CD14-positive monocyte (primary cell): ENCODE measurements around the gene ATP8A1. TPM values are rescaled to one million over a fixed set of nuclear protein-coding genes. Genes with fewer than 3 reads are reported as not detected.

Experiments used
- DNase-seq, 3 donors: peaks; one replicate each; pipeline ENCODE4 v3.0.0-alpha.2; 2011 to 2022
- H2AFZ ChIP-seq: 2 replicates; pipeline ENCODE4 v1.6.0; 2012; ENCODE audit warnings: mild to moderate bottlenecking, low read depth, low read length, inconsistent platforms; ENCODE audit not compliant: insufficient read depth, poor library complexity, severe bottlenecking
- H3K27ac ChIP-seq, 2 donors: 1 replicate in 1 of 2; 2 replicates in 1 of 2; pipeline ENCODE4 v1.5.1; 2012 to 2013; ENCODE audit warnings: low read length in 2 of 2, control low read depth in 1 of 2, inconsistent platforms in 1 of 2, low read depth in 1 of 2, mild to moderate bottlenecking in 1 of 2
- H3K27me3 ChIP-seq, 2 donors: one replicate each; pipeline versions ENCODE4 v1.6.0 to v1.6.1; 2011 to 2013; ENCODE audit warnings: low read length in 2 of 2; ENCODE audit not compliant: control insufficient read depth in 2 of 2, insufficient read depth in 2 of 2
- H3K36me3 ChIP-seq, 2 donors: replicated peaks in 1 of 2; 1 replicate in 1 of 2; 2 replicates in 1 of 2; pipeline versions ENCODE4 v1.5.1 to v1.6.1; 2012 to 2013; ENCODE audit warnings: low read length in 2 of 2, control low read depth in 1 of 2, inconsistent platforms in 1 of 2, mild to moderate bottlenecking in 1 of 2; ENCODE audit not compliant: insufficient read depth in 2 of 2, control insufficient read depth in 1 of 2
- H3K4me1 ChIP-seq, 2 donors: 1 replicate in 1 of 2; 2 replicates in 1 of 2; pipeline versions ENCODE4 v1.5.1 to v1.6.1; 2012 to 2013; ENCODE audit warnings: low read length in 2 of 2, control low read depth in 1 of 2, inconsistent platforms in 1 of 2, mild to moderate bottlenecking in 1 of 2, moderate library complexity in 1 of 2; ENCODE audit not compliant: insufficient read depth in 2 of 2, control insufficient read depth in 1 of 2
- H3K4me2 ChIP-seq: replicated peaks from 2 replicates; pipeline ENCODE3; 2012; ENCODE audit warnings: low read length, moderate library complexity, mild to moderate bottlenecking; ENCODE audit not compliant: poor library complexity, severe bottlenecking; ENCODE audit errors: extremely low read depth
- H3K4me3 ChIP-seq, 3 experiments: fragments of 200-600 bp in 1 of 3; sonication (generic) in 1 of 3; replicated peaks in 1 of 3; 1 replicate in 2 of 3; 2 replicates in 1 of 3; pipeline ENCODE4 v1.5.1; 2011 to 2013; ENCODE audit warnings: low read length in 3 of 3, mild to moderate bottlenecking in 3 of 3, control low read depth in 2 of 3, low read depth in 2 of 3, inconsistent platforms in 1 of 3, moderate library complexity in 1 of 3
- H3K79me2 ChIP-seq: 2 replicates; pipeline ENCODE4 v1.6.0; 2012; ENCODE audit warnings: mild to moderate bottlenecking, control low read depth, inconsistent platforms, low read length, moderate library complexity; ENCODE audit not compliant: insufficient read depth
- H3K9ac ChIP-seq: 2 replicates; pipeline ENCODE4 v1.6.0; 2017; ENCODE audit warnings: low read length, mild to moderate bottlenecking; ENCODE audit not compliant: insufficient read depth, poor library complexity, severe bottlenecking
- H3K9me3 ChIP-seq, 2 donors: replicated peaks in 1 of 2; 1 replicate in 1 of 2; 2 replicates in 1 of 2; pipeline versions ENCODE4 v1.5.1 to v1.6.1; 2012 to 2013; ENCODE audit warnings: low read length in 2 of 2, control low read depth in 1 of 2; ENCODE audit not compliant: control insufficient read depth in 1 of 2, insufficient read depth in 1 of 2
- H4K20me1 ChIP-seq: 2 replicates; pipeline ENCODE4 v1.6.0; 2012; ENCODE audit warnings: mild to moderate bottlenecking, low read length, control low read depth, moderate library complexity; ENCODE audit not compliant: insufficient read depth
- H3K27ac Mint-ChIP-seq, 7 donors: one replicate each; pipeline ENCODE4 v1.8.0; 2020; ENCODE audit warnings: mild to moderate bottlenecking in 7 of 7, mixed read lengths in 7 of 7, moderate library complexity in 6 of 7, inconsistent platforms in 2 of 7
- H3K27me3 Mint-ChIP-seq, 3 donors: one replicate each; pipeline ENCODE4 v1.8.0; 2021 to 2022; ENCODE audit warnings: low read depth in 3 of 3, mild to moderate bottlenecking in 3 of 3, mixed read lengths in 3 of 3, moderate library complexity in 3 of 3, inconsistent platforms in 1 of 3
- H3K36me3 Mint-ChIP-seq, 2 donors: one replicate each; pipeline ENCODE4 v1.8.0; 2020; ENCODE audit warnings: mixed read lengths in 2 of 2, inconsistent platforms in 1 of 2, mild to moderate bottlenecking in 1 of 2
- H3K4me1 Mint-ChIP-seq: one replicate; pipeline ENCODE4 v1.8.0; 2020; ENCODE audit warnings: mild to moderate bottlenecking, mixed read lengths
- H3K4me3 Mint-ChIP-seq, 2 donors: one replicate each; pipeline ENCODE4 v1.8.0; 2020; ENCODE audit warnings: mild to moderate bottlenecking in 2 of 2, mixed read lengths in 2 of 2, moderate library complexity in 1 of 2
- H3K9me3 Mint-ChIP-seq, 7 donors: one replicate each; pipeline ENCODE4 v1.8.0; 2020 to 2022; ENCODE audit warnings: mixed read lengths in 7 of 7, mild to moderate bottlenecking in 6 of 7, moderate library complexity in 6 of 7, inconsistent platforms in 2 of 7
- WGBS: methylation state at CpG from one replicate; pipeline ENCODE4 v1.1.5; 2013; ENCODE audit warnings: missing lambda C conversion rate; ENCODE audit not compliant: insufficient coverage; 5-methylcytosine and 5-hydroxymethylcytosine counted together
- intact Hi-C, 2 donors: fragments of 100-400 bp; cut with micrococcal nuclease; formaldehyde crosslinking; loops; one replicate each; pipeline versions ENCODE4 v1.15.0 to v1.15.1; 2023
- polyA plus RNA-seq, 3 donors: library from polyadenylated mRNA; depleted of rRNA in 1 of 3; unstranded in 2 of 3; stranded (reverse) in 1 of 3; fragments of 300-500 nt in 2 of 3; fragments of >200 nt in 1 of 3; fragmentation: Illumina TruSeq in 2 of 3; gene quantifications; 1 replicate in 2 of 3; 2 replicates in 1 of 3; pipeline ENCODE4 v1.2.3, GENCODE V29; 2012 to 2021
- TF ChIP-seq, protein P1 (sequence below): fragments of 200-600 bp; IDR thresholded peaks from one replicate; pipeline ENCODE4 v1.8.0; 2022; ENCODE audit warnings: antibody characterized with exemption, mild to moderate bottlenecking

The ATP8A1 gene
- polyA plus RNA-seq, 3 donors = 2.2 to 10.8 (median 3.2) TPM

DNA sequence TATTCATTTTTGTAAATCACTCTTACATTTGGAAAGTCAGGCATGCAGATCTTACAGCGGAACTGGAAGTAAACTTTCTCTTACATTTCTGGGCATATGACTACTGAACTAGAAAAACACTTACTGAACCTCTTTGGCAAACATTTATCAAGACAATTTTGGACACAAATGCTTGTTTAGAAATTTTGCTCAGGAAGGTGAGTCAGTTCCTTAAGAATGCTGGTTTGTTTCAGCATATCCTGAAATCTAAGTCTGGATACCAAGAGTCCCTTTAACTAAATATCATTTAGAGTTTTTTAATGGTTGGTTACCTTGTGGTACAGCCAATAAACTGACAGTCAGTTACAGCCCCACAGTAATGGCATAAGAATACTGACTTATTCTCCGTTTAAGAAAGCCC lies 244.7 kb downstream of the ATP8A1 start:
- Histone ChIP-seq H3K27ac (no peak overlapping the region), H3K4me2 (no peak overlapping the region), H3K4me3 (no peak overlapping the region), H3K79me2 (no peaks in the 10 kb centered on the region), H3K4me1 (no peaks in the 10 kb centered on the region), H3K27me3 (no peaks in the 10 kb centered on the region), H3K9ac (no peak overlapping the region), H2AFZ (no peak overlapping the region), H4K20me1 (no peaks in the 10 kb centered on the region), H3K36me3 (peaks cover 0 to 17% of the 10 kb centered on the region in 2 donors), H3K9me3 (no peaks in the 10 kb centered on the region)
- intact Hi-C loops = no loop called here
- no peak overlapping the region for H3K4me3 Mint-ChIP-seq
- no peak overlapping the region for H3K27ac Mint-ChIP-seq
- DNase-seq = no peak
- TF ChIP-seq, protein P1, sequence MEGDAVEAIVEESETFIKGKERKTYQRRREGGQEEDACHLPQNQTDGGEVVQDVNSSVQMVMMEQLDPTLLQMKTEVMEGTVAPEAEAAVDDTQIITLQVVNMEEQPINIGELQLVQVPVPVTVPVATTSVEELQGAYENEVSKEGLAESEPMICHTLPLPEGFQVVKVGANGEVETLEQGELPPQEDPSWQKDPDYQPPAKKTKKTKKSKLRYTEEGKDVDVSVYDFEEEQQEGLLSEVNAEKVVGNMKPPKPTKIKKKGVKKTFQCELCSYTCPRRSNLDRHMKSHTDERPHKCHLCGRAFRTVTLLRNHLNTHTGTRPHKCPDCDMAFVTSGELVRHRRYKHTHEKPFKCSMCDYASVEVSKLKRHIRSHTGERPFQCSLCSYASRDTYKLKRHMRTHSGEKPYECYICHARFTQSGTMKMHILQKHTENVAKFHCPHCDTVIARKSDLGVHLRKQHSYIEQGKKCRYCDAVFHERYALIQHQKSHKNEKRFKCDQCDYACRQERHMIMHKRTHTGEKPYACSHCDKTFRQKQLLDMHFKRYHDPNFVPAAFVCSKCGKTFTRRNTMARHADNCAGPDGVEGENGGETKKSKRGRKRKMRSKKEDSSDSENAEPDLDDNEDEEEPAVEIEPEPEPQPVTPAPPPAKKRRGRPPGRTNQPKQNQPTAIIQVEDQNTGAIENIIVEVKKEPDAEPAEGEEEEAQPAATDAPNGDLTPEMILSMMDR = no peak
- H3K4me1 Mint-ChIP-seq = no peaks in the 10 kb centered on the region
- H3K27me3 Mint-ChIP-seq = no peaks in the 10 kb centered on the region
- H3K36me3 Mint-ChIP-seq = peaks cover 14 to 28% of the 10 kb centered on the region in 2 donors
- H3K9me3 Mint-ChIP-seq = no peaks in the 10 kb centered on the region
- 100% methylated on average over 2 of the region's 2 CpGs for WGBS

DNA sequence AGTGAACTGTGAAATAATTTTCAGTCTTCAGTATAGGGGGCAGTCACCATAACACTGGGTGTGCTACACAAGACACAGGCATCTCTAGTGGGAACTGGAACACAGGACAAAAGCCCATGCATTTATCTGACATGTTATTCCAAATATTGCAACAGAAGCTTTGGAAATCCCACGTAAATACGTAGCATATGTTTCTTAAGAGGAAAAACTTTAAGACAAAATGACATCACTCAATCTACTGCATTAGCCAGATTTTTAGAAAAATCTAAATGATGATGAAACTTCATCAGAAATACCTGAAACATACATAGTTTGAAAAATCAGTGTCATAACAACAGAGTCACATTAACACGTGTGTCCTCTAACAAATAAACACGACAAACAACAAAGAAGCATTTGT lies 245.1 kb downstream of the ATP8A1 start:
- Histone ChIP-seq H3K27ac (no peak overlapping the region), H2AFZ (no peak overlapping the region), H3K79me2 (no peaks in the 10 kb centered on the region), H3K4me1 (no peaks in the 10 kb centered on the region), H3K9ac (no peak overlapping the region), H4K20me1 (no peaks in the 10 kb centered on the region), H3K27me3 (no peaks in the 10 kb centered on the region), H3K4me2 (no peak overlapping the region), H3K36me3 (peaks cover 0 to 17% of the 10 kb centered on the region in 2 donors), H3K9me3 (no peaks in the 10 kb centered on the region), H3K4me3 (no peak overlapping the region)
- intact Hi-C loops = no loop called here
- DNase-seq = no peak
- H3K36me3 Mint-ChIP-seq = peaks cover 14 to 28% of the 10 kb centered on the region in 2 donors
- TF ChIP-seq, protein P1 = no peak
- no peak overlapping the region for H3K4me3 Mint-ChIP-seq
- 98% methylated on average over 4 of the region's 4 CpGs for WGBS
- no peaks in the 10 kb centered on the region for H3K9me3 Mint-ChIP-seq
- no peaks in the 10 kb centered on the region for H3K27me3 Mint-ChIP-seq
- no peak overlapping the region for H3K27ac Mint-ChIP-seq
- no peaks in the 10 kb centered on the region for H3K4me1 Mint-ChIP-seq
